WTC11 (cell line): ENCODE results near the gene HIP1.

Experiments used
- ESRRA ChIP-seq: sonication (generic); formaldehyde crosslinking; IDR thresholded peaks from 2 replicates; pipeline ENCODE4 v1.8.1; 2022; ENCODE audit warnings: mild to moderate bottlenecking, missing genetic modification reagents, borderline replicate concordance
- IRF1 ChIP-seq: sonication (generic); formaldehyde crosslinking; IDR thresholded peaks from 2 replicates; pipeline ENCODE4 v1.8.0; 2023; ENCODE audit warnings: missing genetic modification reagents
- MLX ChIP-seq: sonication (generic); formaldehyde crosslinking; IDR thresholded peaks from 2 replicates; pipeline ENCODE4 v1.8.1; 2023; ENCODE audit warnings: mild to moderate bottlenecking, missing genetic modification reagents, moderate library complexity
- MYBL2 ChIP-seq: sonication (generic); formaldehyde crosslinking; IDR thresholded peaks from 2 replicates; pipeline ENCODE4 v1.8.1; 2023; ENCODE audit warnings: mild to moderate bottlenecking, moderate library complexity, missing genetic modification reagents
- NFE2L1 ChIP-seq: sonication (generic); formaldehyde crosslinking; IDR thresholded peaks from 2 replicates; pipeline ENCODE4 v1.8.1; 2023; ENCODE audit warnings: missing genetic modification reagents
- PRRX2 ChIP-seq: fragments of 250-450 bp; sonication (Bioruptor Pico); IDR thresholded peaks from 2 replicates; pipeline ENCODE4 v1.8.0; 2021; ENCODE audit warnings: mild to moderate bottlenecking
- SP1 ChIP-seq: sonication (generic); formaldehyde crosslinking; conservative IDR thresholded peaks from 2 replicates; pipeline ENCODE4 v1.8.1; 2022; ENCODE audit warnings: missing genetic modification reagents
- TP53 ChIP-seq: sonication (generic); formaldehyde crosslinking; IDR thresholded peaks from 2 replicates; pipeline ENCODE4 v1.8.1; 2023; ENCODE audit warnings: mild to moderate bottlenecking, missing genetic modification reagents
- USF1 ChIP-seq: sonication (generic); formaldehyde crosslinking; IDR thresholded peaks from 2 replicates; pipeline ENCODE4 v1.8.0; 2022; ENCODE audit warnings: mild to moderate bottlenecking, missing genetic modification reagents
- ZNF671 ChIP-seq: fragments of 250-450 bp; sonication (Bioruptor Pico); IDR thresholded peaks from 2 replicates; pipeline ENCODE4 v1.8.0; 2021; ENCODE audit warnings: mild to moderate bottlenecking
- TF ChIP-seq, protein P1 (sequence below): fragments of 200-600 bp; IDR thresholded peaks from 2 replicates; pipeline ENCODE4 v1.8.0; 2022; ENCODE audit warnings: antibody characterized with exemption
- TF ChIP-seq, protein P2 (sequence below): sonication (generic); formaldehyde crosslinking; IDR thresholded peaks from 2 replicates; pipeline ENCODE4 v1.8.0; 2022; ENCODE audit warnings: mild to moderate bottlenecking, missing genetic modification reagents
- TF ChIP-seq, protein P3 (sequence below): sonication (generic); formaldehyde crosslinking; IDR thresholded peaks from 2 replicates; pipeline ENCODE4 v1.8.1; 2023; ENCODE audit warnings: mild to moderate bottlenecking, missing genetic modification reagents
- TF ChIP-seq, protein P4 (sequence below): sonication (generic); formaldehyde crosslinking; IDR thresholded peaks from 2 replicates; pipeline ENCODE4 v1.8.1; 2023; ENCODE audit warnings: mild to moderate bottlenecking, missing genetic modification reagents, moderate library complexity

DNA sequence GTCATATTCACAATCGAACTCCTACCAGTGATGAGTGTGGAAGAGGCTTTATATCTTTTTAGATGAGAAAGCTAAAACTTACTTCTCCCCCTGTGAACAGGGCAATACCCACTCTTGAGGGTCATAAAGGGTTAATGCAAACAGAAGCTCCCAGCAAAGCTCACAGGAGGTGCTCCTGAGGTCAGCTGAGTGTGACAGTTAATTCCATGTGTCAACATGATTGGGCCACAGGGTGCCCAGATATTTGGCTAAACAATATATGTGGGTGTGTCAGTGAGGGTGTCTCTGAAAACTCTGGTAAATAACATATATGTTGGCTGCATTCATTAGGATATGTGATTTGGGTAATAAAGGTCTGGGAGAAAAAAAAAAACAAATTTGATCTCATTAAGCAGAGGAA lies 86.0 kb downstream of the HIP1 start:
- TF ChIP-seq, protein P1, sequence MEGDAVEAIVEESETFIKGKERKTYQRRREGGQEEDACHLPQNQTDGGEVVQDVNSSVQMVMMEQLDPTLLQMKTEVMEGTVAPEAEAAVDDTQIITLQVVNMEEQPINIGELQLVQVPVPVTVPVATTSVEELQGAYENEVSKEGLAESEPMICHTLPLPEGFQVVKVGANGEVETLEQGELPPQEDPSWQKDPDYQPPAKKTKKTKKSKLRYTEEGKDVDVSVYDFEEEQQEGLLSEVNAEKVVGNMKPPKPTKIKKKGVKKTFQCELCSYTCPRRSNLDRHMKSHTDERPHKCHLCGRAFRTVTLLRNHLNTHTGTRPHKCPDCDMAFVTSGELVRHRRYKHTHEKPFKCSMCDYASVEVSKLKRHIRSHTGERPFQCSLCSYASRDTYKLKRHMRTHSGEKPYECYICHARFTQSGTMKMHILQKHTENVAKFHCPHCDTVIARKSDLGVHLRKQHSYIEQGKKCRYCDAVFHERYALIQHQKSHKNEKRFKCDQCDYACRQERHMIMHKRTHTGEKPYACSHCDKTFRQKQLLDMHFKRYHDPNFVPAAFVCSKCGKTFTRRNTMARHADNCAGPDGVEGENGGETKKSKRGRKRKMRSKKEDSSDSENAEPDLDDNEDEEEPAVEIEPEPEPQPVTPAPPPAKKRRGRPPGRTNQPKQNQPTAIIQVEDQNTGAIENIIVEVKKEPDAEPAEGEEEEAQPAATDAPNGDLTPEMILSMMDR, result no peak
- TF ChIP-seq ESRRA (CRISPR knock-in tag) (no peak), NFE2L1 (CRISPR knock-in tag) (no peak), MYBL2 (CRISPR knock-in tag) (no peak), MLX (no peak), USF1 (CRISPR knock-in tag) (no peak), TP53 (no peak), ZNF671 (no peak), IRF1 (no peak), SP1 (CRISPR knock-in tag) (no peak), PRRX2 (CRISPR knock-in tag) (no peak)
- TF ChIP-seq, protein P2, sequence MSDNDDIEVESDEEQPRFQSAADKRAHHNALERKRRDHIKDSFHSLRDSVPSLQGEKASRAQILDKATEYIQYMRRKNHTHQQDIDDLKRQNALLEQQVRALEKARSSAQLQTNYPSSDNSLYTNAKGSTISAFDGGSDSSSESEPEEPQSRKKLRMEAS (CRISPR knock-in tag), result no peak
- TF ChIP-seq, protein P3, sequence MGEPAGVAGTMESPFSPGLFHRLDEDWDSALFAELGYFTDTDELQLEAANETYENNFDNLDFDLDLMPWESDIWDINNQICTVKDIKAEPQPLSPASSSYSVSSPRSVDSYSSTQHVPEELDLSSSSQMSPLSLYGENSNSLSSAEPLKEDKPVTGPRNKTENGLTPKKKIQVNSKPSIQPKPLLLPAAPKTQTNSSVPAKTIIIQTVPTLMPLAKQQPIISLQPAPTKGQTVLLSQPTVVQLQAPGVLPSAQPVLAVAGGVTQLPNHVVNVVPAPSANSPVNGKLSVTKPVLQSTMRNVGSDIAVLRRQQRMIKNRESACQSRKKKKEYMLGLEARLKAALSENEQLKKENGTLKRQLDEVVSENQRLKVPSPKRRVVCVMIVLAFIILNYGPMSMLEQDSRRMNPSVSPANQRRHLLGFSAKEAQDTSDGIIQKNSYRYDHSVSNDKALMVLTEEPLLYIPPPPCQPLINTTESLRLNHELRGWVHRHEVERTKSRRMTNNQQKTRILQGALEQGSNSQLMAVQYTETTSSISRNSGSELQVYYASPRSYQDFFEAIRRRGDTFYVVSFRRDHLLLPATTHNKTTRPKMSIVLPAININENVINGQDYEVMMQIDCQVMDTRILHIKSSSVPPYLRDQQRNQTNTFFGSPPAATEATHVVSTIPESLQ (CRISPR knock-in tag), result no peak
- TF ChIP-seq, protein P4, sequence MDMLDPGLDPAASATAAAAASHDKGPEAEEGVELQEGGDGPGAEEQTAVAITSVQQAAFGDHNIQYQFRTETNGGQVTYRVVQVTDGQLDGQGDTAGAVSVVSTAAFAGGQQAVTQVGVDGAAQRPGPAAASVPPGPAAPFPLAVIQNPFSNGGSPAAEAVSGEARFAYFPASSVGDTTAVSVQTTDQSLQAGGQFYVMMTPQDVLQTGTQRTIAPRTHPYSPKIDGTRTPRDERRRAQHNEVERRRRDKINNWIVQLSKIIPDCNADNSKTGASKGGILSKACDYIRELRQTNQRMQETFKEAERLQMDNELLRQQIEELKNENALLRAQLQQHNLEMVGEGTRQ (CRISPR knock-in tag), result no peak
